MM.1S (cell line): ENCODE results near the gene LDB1.

Experiments
- CTCF ChIP-seq: fragments of 300-600 bp; sonication (generic); IDR thresholded peaks from 2 replicates; pipeline ENCODE4 v1.5.1; 2016; ENCODE audit warnings: antibody characterized with exemption, low read length, mixed read lengths
- EZH2phosphoT487 ChIP-seq: fragments of 300-600 bp; sonication (generic); IDR thresholded peaks from 2 replicates; pipeline ENCODE4 v1.6.1; 2018; ENCODE audit warnings: antibody characterized with exemption, low read length

GRCh38 chr10:102059987-102060386 is 60.2 kb downstream of the LDB1 start:
- no peak for TF ChIP-seq CTCF
- TF ChIP-seq EZH2phosphoT487 = no peak
